WTC11 (cell line): ENCODE measurements around the gene FRMD4A. TPM values are rescaled to one million over a fixed set of nuclear protein-coding genes. Genes with fewer than 3 reads are reported as not detected.

Source experiments
- ATAC-seq: fragments of 200-7000 bp; cut with Tn5 transposase; 2 replicates; pipeline ENCODE4 v1.10.0; 2021; ENCODE audit warnings: mild to moderate bottlenecking, moderate library complexity
- CTCF ChIA-PET: fragments of 300-600 bp; sonication (Branson Sonifier 250); formaldehyde crosslinking; loops from one replicate; lab custom pipeline; 2021; ENCODE audit warnings: antibody characterized with exemption; lab: Charles Lee
- POLR2A ChIA-PET: fragments of 350-600 bp; sonication (Branson Sonifier 250); formaldehyde crosslinking; loops from one replicate; lab custom pipeline; 2021; ENCODE audit warnings: antibody characterized with exemption; lab: Charles Lee
- DNase-seq: peaks from one replicate; pipeline ENCODE4 v3.0.0; 2021; ENCODE audit warnings: low spot score
- H3K27ac Mint-ChIP-seq: 2 replicates; pipeline ENCODE4 v1.8.0; 2021; ENCODE audit warnings: mixed read lengths
- H3K27me3 Mint-ChIP-seq: 2 replicates; pipeline ENCODE4 v1.8.0; 2021; ENCODE audit warnings: low read depth, mild to moderate bottlenecking, moderate library complexity, mixed read lengths
- H3K36me3 Mint-ChIP-seq: 2 replicates; pipeline ENCODE4 v1.8.0; 2021; ENCODE audit warnings: mixed read lengths
- H3K4me1 Mint-ChIP-seq: 2 replicates; pipeline ENCODE4 v1.8.0; 2022; ENCODE audit warnings: mixed read lengths
- H3K4me3 Mint-ChIP-seq: 2 replicates; pipeline ENCODE4 v1.8.0; 2021; ENCODE audit warnings: mild to moderate bottlenecking, moderate library complexity, mixed read lengths
- H3K9me3 Mint-ChIP-seq: 2 replicates; pipeline ENCODE4 v1.8.0; 2021; ENCODE audit warnings: mixed read lengths
- ATF1 ChIP-seq: sonication (generic); formaldehyde crosslinking; IDR thresholded peaks from 2 replicates; pipeline ENCODE4 v1.8.1; 2023; ENCODE audit warnings: mild to moderate bottlenecking, moderate library complexity, missing genetic modification reagents
- CBFB ChIP-seq: sonication (generic); formaldehyde crosslinking; IDR thresholded peaks from 2 replicates; pipeline ENCODE4 v1.8.1; 2022; ENCODE audit warnings: mild to moderate bottlenecking, low read depth, missing genetic modification reagents
- E2F5 ChIP-seq: sonication (generic); formaldehyde crosslinking; IDR thresholded peaks from 2 replicates; pipeline ENCODE4 v1.8.1; 2022; ENCODE audit warnings: mild to moderate bottlenecking, moderate library complexity, missing genetic modification reagents
- EMX1 ChIP-seq: fragments of 250-450 bp; sonication (Bioruptor Pico); IDR thresholded peaks from 2 replicates; pipeline ENCODE4 v1.8.0; 2021; ENCODE audit warnings: mild to moderate bottlenecking
- FOXP4 ChIP-seq: sonication (generic); formaldehyde crosslinking; IDR thresholded peaks from 2 replicates; pipeline ENCODE4 v1.8.0; 2022; ENCODE audit warnings: mild to moderate bottlenecking, missing genetic modification reagents
- HMGA2 ChIP-seq: fragments of 250-450 bp; sonication (Bioruptor Pico); IDR thresholded peaks from 2 replicates; pipeline ENCODE4 v1.4.0; 2021; ENCODE audit warnings: mild to moderate bottlenecking, moderate library complexity
- KAT7 ChIP-seq: sonication (generic); formaldehyde crosslinking; IDR thresholded peaks from 2 replicates; pipeline ENCODE4 v1.8.1; 2023; ENCODE audit warnings: missing genetic modification reagents, mild to moderate bottlenecking, borderline replicate concordance
- MLX ChIP-seq: sonication (generic); formaldehyde crosslinking; IDR thresholded peaks from 2 replicates; pipeline ENCODE4 v1.8.1; 2023; ENCODE audit warnings: mild to moderate bottlenecking, missing genetic modification reagents, moderate library complexity
- NR2C2 ChIP-seq: sonication (generic); formaldehyde crosslinking; IDR thresholded peaks from 2 replicates; pipeline ENCODE4 v1.8.0; 2022; ENCODE audit warnings: mild to moderate bottlenecking, missing genetic modification reagents
- NR3C1 ChIP-seq: sonication (generic); formaldehyde crosslinking; conservative IDR thresholded peaks from 2 replicates; pipeline ENCODE4 v1.8.1; 2023; ENCODE audit warnings: low read depth, mild to moderate bottlenecking, missing genetic modification reagents
- RELA ChIP-seq: sonication (generic); formaldehyde crosslinking; IDR thresholded peaks from 2 replicates; pipeline ENCODE4 v1.8.1; 2022; ENCODE audit warnings: missing genetic modification reagents, mild to moderate bottlenecking, borderline replicate concordance
- RORB ChIP-seq: fragments of 250-450 bp; sonication (Bioruptor Pico); IDR thresholded peaks from 2 replicates; pipeline ENCODE4 v1.9.0; 2021; ENCODE audit warnings: mild to moderate bottlenecking
- STAT6 ChIP-seq: sonication (generic); formaldehyde crosslinking; conservative IDR thresholded peaks from 2 replicates; pipeline ENCODE4 v1.8.1; 2023; ENCODE audit warnings: mild to moderate bottlenecking, low read depth, missing genetic modification reagents, moderate library complexity
- ZNF121 ChIP-seq: sonication (generic); formaldehyde crosslinking; IDR thresholded peaks from 2 replicates; pipeline ENCODE4 v1.8.0; 2023; ENCODE audit warnings: missing genetic modification reagents
- ZNF138 ChIP-seq: sonication (generic); formaldehyde crosslinking; conservative IDR thresholded peaks from 2 replicates; pipeline ENCODE4 v1.8.1; 2022; ENCODE audit warnings: mild to moderate bottlenecking, moderate library complexity, missing genetic modification reagents
- ZNF219 ChIP-seq: sonication (generic); formaldehyde crosslinking; IDR thresholded peaks from 2 replicates; pipeline ENCODE4 v1.8.0; 2023; ENCODE audit warnings: missing genetic modification reagents, mild to moderate bottlenecking, borderline replicate concordance
- ZNF232 ChIP-seq: sonication (generic); formaldehyde crosslinking; IDR thresholded peaks from 2 replicates; pipeline ENCODE4 v1.8.0; 2022; ENCODE audit warnings: mild to moderate bottlenecking, missing genetic modification reagents
- ZNF512 ChIP-seq: sonication (generic); formaldehyde crosslinking; IDR thresholded peaks from 2 replicates; pipeline ENCODE4 v1.8.1; 2022; ENCODE audit warnings: missing genetic modification reagents, borderline replicate concordance
- total RNA-seq: library from RNA; stranded (reverse); gene quantifications from 3 replicates; pipeline ENCODE4 v1.2.3, GENCODE V29; 2021

Gene FRMD4A
- total RNA-seq, 1 experiment from 2014 or later = 35.5 TPM

GRCh38 chr10:14182781-14183180 lies 147.9 kb downstream of the FRMD4A start:
- ChIA-PET CTCF (interaction anchor here (6.8 kb wide), 1 partner anchor 14 kb away, joined by 75 read pairs; no protein-coding TSS in a partner anchor), POLR2A (no interaction called here)
- ATAC-seq (no peak), DNase-seq (no peak)
- Mint-ChIP-seq H3K4me3 (no peak overlapping the region), H3K36me3 (no peaks in the 10 kb centered on the region), H3K9me3 (no peaks in the 10 kb centered on the region), H3K27ac (no peak overlapping the region), H3K27me3 (no peaks in the 10 kb centered on the region; the same call in 1 of the 2 replicates), H3K4me1 (peaks cover 26% of the 10 kb centered on the region)
- TF ChIP-seq CBFB (CRISPR knock-in tag) = no peak

GRCh38 chr10:14181567-14181936 lies 149.2 kb downstream of the FRMD4A start:
- no peak for DNase-seq
- H3K4me1 Mint-ChIP-seq = peaks cover 26% of the 10 kb centered on the region
- H3K27me3 Mint-ChIP-seq = no peaks in the 10 kb centered on the region; the same call in 1 of the 2 replicates
- no peaks in the 10 kb centered on the region for H3K9me3 Mint-ChIP-seq
- ChIA-PET POLR2A (no interaction called here), CTCF (interaction anchor here (1.2 to 2.0 kb wide), 2 partner anchors 15 to 19 kb away, joined by 6 to 8 read pairs; no protein-coding TSS in a partner anchor)
- no peaks in the 10 kb centered on the region for H3K36me3 Mint-ChIP-seq
- H3K27ac Mint-ChIP-seq = no peak overlapping the region
- H3K4me3 Mint-ChIP-seq = no peak overlapping the region
- no peak for ATAC-seq
- TF ChIP-seq HMGA2 (CRISPR knock-in tag) (no peak), ZNF121 (CRISPR knock-in tag) (0 out of 2 replicates have a peak, but pooled peaks have one; percentile 12)

GRCh38 chr10:14180911-14181566 lies 149.7 kb downstream of the FRMD4A start:
- no peak for ATAC-seq
- H3K27ac Mint-ChIP-seq = no peak overlapping the region
- no peaks in the 10 kb centered on the region for H3K36me3 Mint-ChIP-seq
- ChIA-PET POLR2A (no interaction called here), CTCF (interaction anchor here (0.6 to 2.0 kb wide), 3 partner anchors 16 to 232 kb away, joined by 3 to 8 read pairs (median 6); no protein-coding TSS in a partner anchor)
- TF ChIP-seq RORB (no peak), NR2C2 (CRISPR knock-in tag) (no peak), ATF1 (CRISPR knock-in tag) (no peak), ZNF232 (no peak), E2F5 (no peak), NR3C1 (no peak), STAT6 (CRISPR knock-in tag) (no peak), RELA (CRISPR knock-in tag) (no peak), MLX (CRISPR knock-in tag) (no peak), FOXP4 (CRISPR knock-in tag) (no peak), ZNF138 (CRISPR knock-in tag) (no peak), ZNF512 (CRISPR knock-in tag) (no peak), KAT7 (no peak), ZNF219 (CRISPR knock-in tag) (no peak), EMX1 (CRISPR knock-in tag) (no peak)
- DNase-seq = no peak
- H3K27me3 Mint-ChIP-seq = peaks cover 2% of the 10 kb centered on the region; the same call in 1 of the 2 replicates
- H3K4me1 Mint-ChIP-seq = peaks cover 22% of the 10 kb centered on the region
- H3K9me3 Mint-ChIP-seq = no peaks in the 10 kb centered on the region
- H3K4me3 Mint-ChIP-seq = no peak overlapping the region
